ENCODE results near the gene HCFC2. TPM values are rescaled to one million over a fixed set of nuclear protein-coding genes. Genes with fewer than 3 reads are reported as not detected.

The HCFC2 gene
- total RNA-seq, 1 experiment from 2014 or later: 6.7 TPM

Other genes with a start within 250 kb of the HCFC2 start
- gene NT5DC3, start 223.3 kb upstream of the HCFC2 start, total RNA-seq (2014; rRNA removed; shearing (Covaris generic)): 3.2 and 3.7 TPM in 2 replicates
- 507 and 561 TPM in 2 replicates for gene HSP90B1, start 134.1 kb upstream of the HCFC2 start, total RNA-seq (2014; rRNA removed; shearing (Covaris generic))
- gene TDG, start 98.7 kb upstream of the HCFC2 start, total RNA-seq (2014; rRNA removed; shearing (Covaris generic)): 34.2 and 39.0 TPM in 2 replicates
- 25.3 and 39.7 TPM in 2 replicates for gene GLT8D2, start 14.3 kb upstream of the HCFC2 start, total RNA-seq (2014; rRNA removed; shearing (Covaris generic))
- gene NFYB, start 73.7 kb downstream of the HCFC2 start, total RNA-seq (2014; rRNA removed; shearing (Covaris generic)): 25.8 and 27.2 TPM in 2 replicates
- 678 and 701 TPM in 2 replicates for gene TXNRD1, start 151.2 kb downstream of the HCFC2 start, total RNA-seq (2014; rRNA removed; shearing (Covaris generic))
- gene EID3, start 239.2 kb downstream of the HCFC2 start, total RNA-seq (2014; rRNA removed; shearing (Covaris generic)): 0.66 and 1.2 TPM in 2 replicates

Data from H4 (cell line).